ENCODE measurements around the gene SPRYD7.
"Not testable (repeated sequence)": the region's sequence is repeated elsewhere in the genome, so short reads cannot be mapped to it uniquely, and the experiment has no call there.

SPRYD7 gene

DNA sequence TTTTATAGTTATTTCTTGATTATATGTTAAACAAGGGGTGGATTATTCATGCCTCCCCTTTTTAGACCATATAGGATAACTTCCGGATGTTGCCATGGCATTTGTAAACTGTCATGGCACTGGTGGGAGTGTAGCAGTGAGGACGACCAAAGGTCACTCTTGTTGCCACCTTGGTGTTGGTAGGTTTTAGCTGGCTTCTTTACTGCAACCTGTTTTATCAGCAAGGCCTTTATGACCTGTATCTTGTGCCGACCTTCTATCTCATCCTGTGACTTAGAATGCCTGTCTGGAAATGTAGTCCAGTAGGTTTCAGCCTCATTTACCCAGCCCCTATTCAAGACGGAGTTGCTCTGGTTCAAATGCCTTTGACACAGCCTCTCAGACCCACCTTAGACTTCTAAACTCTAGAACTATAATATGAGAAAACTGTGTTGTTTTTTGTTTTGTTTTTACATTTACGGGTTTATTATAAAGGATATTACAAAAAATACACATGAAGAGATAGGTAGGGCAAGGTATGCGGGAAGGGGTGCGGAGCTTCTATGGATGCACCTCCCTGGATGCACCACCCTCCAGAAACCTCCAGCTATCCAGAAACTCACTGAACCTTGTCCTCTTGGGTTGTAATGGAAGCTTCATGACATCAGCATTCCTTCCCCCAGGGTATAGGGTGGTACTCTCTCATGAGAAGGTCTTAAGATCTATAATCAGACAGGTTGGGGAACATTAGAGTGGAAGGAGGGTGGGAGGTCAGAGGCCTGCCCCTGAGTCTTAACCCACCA is 15.8 kb upstream of the SPRYD7 start:
- no peaks in the 10 kb centered on the region for H4K20me1 ChIP-seq (ENCODE audit: control insufficient read depth, insufficient read depth, low read depth, low read length)
- no peaks in the 10 kb centered on the region for H3K9me3 ChIP-seq (ENCODE audit: control insufficient read depth, insufficient read depth, low read length)
- TF ChIP-seq CTCF (IDR thresholded peaks at IDR 0.05; ENCODE audit: low read depth, low read length, poor library complexity, severe bottlenecking) (no peak), EZH2phosphoT487 (IDR thresholded peaks at IDR 0.05; ENCODE audit: borderline replicate concordance, low read length) (no peak)
- H3K4me3 ChIP-seq (ENCODE audit: low read length) = no peak overlapping the region
- H3K36me3 ChIP-seq (ENCODE audit: control insufficient read depth, low read length) = no peaks in the 10 kb centered on the region
- no peaks in the 10 kb centered on the region for H3K27me3 ChIP-seq (ENCODE audit: control insufficient read depth, low read length)
- H3F3A ChIP-seq (ENCODE audit: control insufficient read depth, insufficient read depth) = no peaks in the 10 kb centered on the region
- H3K4me1 ChIP-seq (ENCODE audit: control insufficient read depth, low read length) = peaks cover 3% of the 10 kb centered on the region; the same call in 1 of the 2 replicates
- no peak overlapping the region for H3K4me2 ChIP-seq (ENCODE audit: low read length)
- no peaks in the 10 kb centered on the region for H3K9me2 ChIP-seq (replicated peaks; ENCODE audit: control insufficient read depth, low read length)
- H3K79me2 ChIP-seq (ENCODE audit: control insufficient read depth, low read length) = no peaks in the 10 kb centered on the region
- H3K27ac ChIP-seq (ENCODE audit: low read depth, low read length) = no peak overlapping the region

GRCh38 chr13:49948777-49949270 is 12.7 kb upstream of the SPRYD7 start:
- H3K4me3 ChIP-seq (ENCODE audit: low read length) = not testable (repeated sequence)

DNA sequence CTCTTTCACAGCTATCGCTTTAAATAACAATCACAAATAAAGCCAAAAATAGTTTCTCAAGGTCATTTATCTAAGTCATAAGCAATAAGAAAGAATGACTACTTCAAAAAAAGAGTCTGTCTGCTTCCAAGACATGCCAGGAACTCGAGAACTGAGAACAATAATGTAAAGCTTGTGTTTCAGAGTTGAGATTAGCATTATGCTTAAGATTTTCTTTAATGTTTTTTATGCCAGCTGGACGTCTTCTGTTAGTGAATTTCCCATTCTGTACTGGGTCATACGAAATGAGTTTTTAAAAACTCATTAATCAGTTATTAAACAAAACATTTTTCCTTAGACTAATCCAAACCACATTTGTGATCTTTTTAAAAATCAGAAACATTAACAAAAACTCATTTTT is 3.2 kb upstream of the SPRYD7 start:
- Histone ChIP-seq H3K27ac (ENCODE audit: low read depth, low read length) (no peak overlapping the region), H3K9me3 (ENCODE audit: control insufficient read depth, insufficient read depth, low read length) (no peaks in the 10 kb centered on the region), H4K20me1 (ENCODE audit: control insufficient read depth, insufficient read depth, low read depth, low read length) (no peaks in the 10 kb centered on the region; the same call in 1 of the 2 replicates), H3K4me1 (ENCODE audit: control insufficient read depth, low read length) (peaks cover 38% of the 10 kb centered on the region), H3K4me3 (ENCODE audit: low read length) (no peak overlapping the region), H3F3A (ENCODE audit: control insufficient read depth, insufficient read depth) (peaks cover 7% of the 10 kb centered on the region), H3K4me2 (ENCODE audit: low read length) (no peak overlapping the region), H3K27me3 (ENCODE audit: control insufficient read depth, low read length) (no peaks in the 10 kb centered on the region), H3K36me3 (ENCODE audit: control insufficient read depth, low read length) (no peaks in the 10 kb centered on the region), H3K9me2 (replicated peaks; ENCODE audit: control insufficient read depth, low read length) (no peaks in the 10 kb centered on the region), H3K79me2 (ENCODE audit: control insufficient read depth, low read length) (peaks cover 20% of the 10 kb centered on the region)
- TF ChIP-seq EZH2phosphoT487 (IDR thresholded peaks at IDR 0.05; ENCODE audit: borderline replicate concordance, low read length) (no peak), CTCF (IDR thresholded peaks at IDR 0.05; ENCODE audit: low read depth, low read length, poor library complexity, severe bottlenecking) (no peak)

More at GRCh38 chr13:49948777-49949270, 12.7 kb upstream of the SPRYD7 start:
- not testable (repeated sequence) for H3K9me3 ChIP-seq (ENCODE audit: control insufficient read depth, insufficient read depth, low read length); H3K27me3 ChIP-seq (ENCODE audit: control insufficient read depth, low read length); H3K9me2 ChIP-seq (replicated peaks; ENCODE audit: control insufficient read depth, low read length); H3K27ac ChIP-seq (ENCODE audit: low read depth, low read length); H4K20me1 ChIP-seq (ENCODE audit: control insufficient read depth, insufficient read depth, low read depth, low read length); H3F3A ChIP-seq (ENCODE audit: control insufficient read depth, insufficient read depth); H3K36me3 ChIP-seq (ENCODE audit: control insufficient read depth, low read length); H3K4me2 ChIP-seq (ENCODE audit: low read length); H3K79me2 ChIP-seq (ENCODE audit: control insufficient read depth, low read length); H3K4me1 ChIP-seq (ENCODE audit: control insufficient read depth, low read length)

- Histone ChIP-seq H3K79me2 (ENCODE audit: control insufficient read depth, low read length) (peaks cover 20% of the 10 kb centered on the region), H3K4me1 (ENCODE audit: control insufficient read depth, low read length) (peaks cover 38% of the 10 kb centered on the region), H3K27ac (ENCODE audit: low read depth, low read length) (peak overlapping the region; percentile 77), H3K4me2 (ENCODE audit: low read length) (peak overlapping the region; percentile 83; the same call in 1 of the 2 replicates), H3F3A (ENCODE audit: control insufficient read depth, insufficient read depth) (peaks cover 7% of the 10 kb centered on the region), H3K9me2 (replicated peaks; ENCODE audit: control insufficient read depth, low read length) (no peaks in the 10 kb centered on the region), H3K27me3 (ENCODE audit: control insufficient read depth, low read length) (no peaks in the 10 kb centered on the region), H4K20me1 (ENCODE audit: control insufficient read depth, insufficient read depth, low read depth, low read length) (no peaks in the 10 kb centered on the region; the same call in 1 of the 2 replicates), H3K4me3 (ENCODE audit: low read length) (no peak overlapping the region), H3K9me3 (ENCODE audit: control insufficient read depth, insufficient read depth, low read length) (no peaks in the 10 kb centered on the region), H3K36me3 (ENCODE audit: control insufficient read depth, low read length) (no peaks in the 10 kb centered on the region)
- TF ChIP-seq EZH2phosphoT487 (IDR thresholded peaks at IDR 0.05; ENCODE audit: borderline replicate concordance, low read length) (no peak), CTCF (IDR thresholded peaks at IDR 0.05; ENCODE audit: low read depth, low read length, poor library complexity, severe bottlenecking) (no peak)
Observed at GRCh38 chr13:49938921-49939320, 2.8 kb upstream of the SPRYD7 start.
